B cell (primary cell): Measurements from ENCODE around the gene EIF4G2. TPM values are rescaled to one million over a fixed set of nuclear protein-coding genes. Genes with fewer than 3 reads are reported as not detected.
A peak's percentile ranks its signal among the peaks of the same experiment; 100 is the strongest.

Experiments used
- ATAC-seq: fragments of 200-7000 bp; cut with Tn5 transposase; one replicate; pipeline ENCODE4 v1.10.0; 2021; ENCODE audit warnings: low read depth, mild to moderate bottlenecking, moderate number of reproducible peaks, moderate library complexity
- CTCF ChIA-PET: fragments of 350-600 bp; sonication (Branson Sonifier 250); formaldehyde crosslinking; loops from one replicate; lab custom pipeline; 2021; ENCODE audit warnings: antibody characterized with exemption, inconsistent platforms; lab: Charles Lee
- POLR2A ChIA-PET: fragments of 350-600 bp; sonication (Branson Sonifier 250); formaldehyde crosslinking; loops from one replicate; lab custom pipeline; 2021; ENCODE audit warnings: antibody characterized with exemption; lab: Charles Lee
- DNase-seq: peaks from one replicate; pipeline ENCODE4 v3.0.0; 2013
- H2AFZ ChIP-seq: 2 replicates; pipeline ENCODE4 v1.6.1; 2012; ENCODE audit warnings: mild to moderate bottlenecking, low read depth, low read length; ENCODE audit not compliant: insufficient read depth, poor library complexity, severe bottlenecking
- H3K27ac ChIP-seq, 2 donors: 1 replicate in 1 of 2; 2 replicates in 1 of 2; pipeline ENCODE4 v1.5.1; 2012 to 2013; ENCODE audit warnings: low read length in 2 of 2, mild to moderate bottlenecking in 2 of 2, moderate library complexity in 1 of 2
- H3K27me3 ChIP-seq, 4 experiments: fragments of 200-600 bp in 1 of 4; sonication (generic) in 1 of 4; replicated peaks in 1 of 4; 1 replicate in 2 of 4; 2 replicates in 2 of 4; pipeline versions ENCODE4 v1.6.1 to v1.7.0; 2013 to 2016; ENCODE audit warnings: low read length in 3 of 4, mild to moderate bottlenecking in 2 of 4, mixed read lengths in 1 of 4, moderate library complexity in 1 of 4; ENCODE audit not compliant: insufficient read depth in 4 of 4, control insufficient read depth in 3 of 4; ENCODE audit errors: control extremely low read depth in 1 of 4
- H3K36me3 ChIP-seq, 2 experiments: replicated peaks in 1 of 2; 1 replicate in 1 of 2; 2 replicates in 1 of 2; pipeline versions ENCODE4 v1.6.1 to v1.7.1; 2013; ENCODE audit warnings: low read length in 1 of 2; ENCODE audit not compliant: insufficient read depth in 2 of 2, control insufficient read depth in 1 of 2; ENCODE audit errors: control extremely low read depth in 1 of 2, extremely low read depth in 1 of 2
- H3K4me1 ChIP-seq, 2 donors: fragments of 200-600 bp in 1 of 2; sonication (generic) in 1 of 2; 1 replicate in 1 of 2; 2 replicates in 1 of 2; pipeline versions ENCODE4 v1.5.1 to v1.6.1; 2013 to 2017; ENCODE audit warnings: low read length in 2 of 2; ENCODE audit not compliant: control insufficient read depth in 2 of 2, insufficient read depth in 2 of 2
- H3K4me2 ChIP-seq: replicated peaks from 2 replicates; pipeline ENCODE3; 2012; ENCODE audit warnings: mild to moderate bottlenecking, low read depth, low read length; ENCODE audit not compliant: poor library complexity, severe bottlenecking
- H3K4me3 ChIP-seq, 5 experiments: fragments of 200-600 bp in 1 of 5; sonication (generic) in 1 of 5; 1 replicate in 3 of 5; 2 replicates in 2 of 5; pipeline versions ENCODE4 v1.5.1 to v1.7.0; 2011 to 2016; ENCODE audit warnings: low read length in 4 of 5, mild to moderate bottlenecking in 4 of 5, low read depth in 2 of 5, control low read depth in 1 of 5, moderate library complexity in 1 of 5; ENCODE audit not compliant: insufficient read depth in 1 of 5; ENCODE audit errors: control extremely low read depth in 1 of 5, extremely low read depth in 1 of 5
- H3K79me2 ChIP-seq: fragments of 200-600 bp; sonication (generic); one replicate; pipeline ENCODE4 v1.6.0; 2016; ENCODE audit warnings: low read length; ENCODE audit not compliant: control insufficient read depth, insufficient read depth
- H3K9ac ChIP-seq: fragments of 200-600 bp; sonication (generic); 2 replicates; pipeline ENCODE4 v1.6.1; 2017; ENCODE audit warnings: mild to moderate bottlenecking, low read length, moderate library complexity
- H3K9me3 ChIP-seq, 3 donors: one replicate each; pipeline versions ENCODE4 v1.6.1 to v1.7.1; 2013; ENCODE audit warnings: low read length in 2 of 3; ENCODE audit not compliant: control insufficient read depth in 2 of 3, insufficient read depth in 1 of 3; ENCODE audit errors: control extremely low read depth in 1 of 3
- H4K20me1 ChIP-seq: 2 replicates; pipeline ENCODE4 v1.6.0; 2012; ENCODE audit warnings: mild to moderate bottlenecking, low read length; ENCODE audit not compliant: insufficient read depth, control insufficient read depth, poor library complexity, severe bottlenecking
- H3K27ac Mint-ChIP-seq: one replicate; pipeline ENCODE4 v1.8.0; 2021; ENCODE audit warnings: mixed read lengths
- H3K27me3 Mint-ChIP-seq: one replicate; pipeline ENCODE4 v1.8.0; 2021; ENCODE audit warnings: mixed read lengths
- H3K4me1 Mint-ChIP-seq: one replicate; pipeline ENCODE4 v1.8.0; 2021; ENCODE audit warnings: mixed read lengths
- H3K4me3 Mint-ChIP-seq: one replicate; pipeline ENCODE4 v1.8.0; 2021; ENCODE audit warnings: mixed read lengths
- H3K9me3 Mint-ChIP-seq: one replicate; pipeline ENCODE4 v1.8.0; 2022; ENCODE audit warnings: mixed read lengths; ENCODE audit not compliant: insufficient read depth
- EZH2 ChIP-seq: IDR thresholded peaks from 2 replicates; pipeline ENCODE4 v1.6.1; 2012; ENCODE audit warnings: borderline replicate concordance, low read depth, mild to moderate bottlenecking, moderate library complexity, low read length; ENCODE audit not compliant: insufficient read depth, poor library complexity, severe bottlenecking
- WGBS: methylation state at CpG from one replicate; pipeline ENCODE4 v1.1.5; 2013; ENCODE audit warnings: missing lambda C conversion rate; ENCODE audit not compliant: insufficient coverage; 5-methylcytosine and 5-hydroxymethylcytosine counted together
- intact Hi-C: fragments of 100-400 bp; cut with micrococcal nuclease; formaldehyde crosslinking; loops from one replicate; pipeline ENCODE4 v1.10.0; 2022
- polyA plus RNA-seq: library from polyadenylated mRNA; depleted of rRNA; stranded (reverse); fragments of >200 nt; gene quantifications from 2 replicates; pipeline ENCODE4 v1.2.3, GENCODE V29; 2012
- total RNA-seq, 2 donors: library from RNA; stranded (reverse); fragments of 120-200 nt in 1 of 2; gene quantifications; 1 replicate in 1 of 2; 2 replicates in 1 of 2; pipeline versions ENCODE4 v1.2.3 to v1.2.4, GENCODE V29; 2013 to 2022
- TF ChIP-seq, protein P1 (sequence below): fragments of 200-600 bp; IDR thresholded peaks from one replicate; pipeline ENCODE4 v1.8.0; 2022; ENCODE audit warnings: antibody characterized with exemption, mild to moderate bottlenecking

EIF4G2 gene
- total and polyA plus RNA-seq, 2 donors (not counting 1 experiment from before 2014, with no cell fraction given): 275 to 592 TPM

DNA sequence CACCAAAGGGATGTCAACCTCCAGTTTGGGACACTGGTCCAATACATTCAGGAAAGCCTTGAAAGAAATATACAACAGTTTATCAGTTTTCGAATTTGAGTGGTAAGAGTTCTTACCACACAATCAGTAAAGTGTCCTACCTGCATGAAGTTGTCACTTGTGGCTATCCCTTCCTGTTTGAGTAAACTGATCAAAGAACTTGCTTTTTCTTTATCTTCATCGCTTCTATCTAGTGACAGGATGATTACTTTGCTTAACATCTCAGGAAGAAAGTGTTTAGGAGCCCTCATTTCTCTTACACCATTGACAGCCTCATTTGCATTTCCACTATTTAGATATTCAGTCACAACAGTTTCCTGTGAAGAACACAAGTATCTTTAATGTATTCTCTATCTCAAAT, 8.4 kb downstream of the EIF4G2 start:
- H3K27ac ChIP-seq: peak overlapping the region in 1 of 2 donors; percentile 20
- ChIA-PET CTCF (interaction anchor here (1.3 to 5.4 kb wide), 3 partner anchors 7 to 134 kb away, joined by 3 to 39 read pairs (median 5); no protein-coding TSS in a partner anchor), POLR2A (interaction anchor here (1.7 kb wide), 1 partner anchor 9 kb away, joined by 5 read pairs; the partner anchor contains the start of gene EIF4G2)
- H3K79me2 ChIP-seq: peaks cover 17% of the 10 kb centered on the region
- DNase-seq (no peak), ATAC-seq (no peak)
- WGBS: 86% methylated on average over 1 of the region's 2 CpGs
- no peak overlapping the region for H3K4me3 ChIP-seq
- Mint-ChIP-seq H3K27ac (no peak overlapping the region), H3K27me3 (no peaks in the 10 kb centered on the region), H3K4me3 (no peak overlapping the region), H3K9me3 (no peaks in the 10 kb centered on the region), H3K4me1 (peaks cover 17% of the 10 kb centered on the region)
- no peak overlapping the region for H2AFZ ChIP-seq
- H3K9ac ChIP-seq: no peak overlapping the region
- H3K27me3 ChIP-seq: no peaks in the 10 kb centered on the region
- no peak overlapping the region for H3K4me2 ChIP-seq
- H3K36me3 ChIP-seq: peaks cover 30 to 96% of the 10 kb centered on the region in 2 experiments
- intact Hi-C loops: no loop called here
- H3K4me1 ChIP-seq: peaks cover 0 to 3% of the 10 kb centered on the region in 2 donors
- TF ChIP-seq, protein P1, sequence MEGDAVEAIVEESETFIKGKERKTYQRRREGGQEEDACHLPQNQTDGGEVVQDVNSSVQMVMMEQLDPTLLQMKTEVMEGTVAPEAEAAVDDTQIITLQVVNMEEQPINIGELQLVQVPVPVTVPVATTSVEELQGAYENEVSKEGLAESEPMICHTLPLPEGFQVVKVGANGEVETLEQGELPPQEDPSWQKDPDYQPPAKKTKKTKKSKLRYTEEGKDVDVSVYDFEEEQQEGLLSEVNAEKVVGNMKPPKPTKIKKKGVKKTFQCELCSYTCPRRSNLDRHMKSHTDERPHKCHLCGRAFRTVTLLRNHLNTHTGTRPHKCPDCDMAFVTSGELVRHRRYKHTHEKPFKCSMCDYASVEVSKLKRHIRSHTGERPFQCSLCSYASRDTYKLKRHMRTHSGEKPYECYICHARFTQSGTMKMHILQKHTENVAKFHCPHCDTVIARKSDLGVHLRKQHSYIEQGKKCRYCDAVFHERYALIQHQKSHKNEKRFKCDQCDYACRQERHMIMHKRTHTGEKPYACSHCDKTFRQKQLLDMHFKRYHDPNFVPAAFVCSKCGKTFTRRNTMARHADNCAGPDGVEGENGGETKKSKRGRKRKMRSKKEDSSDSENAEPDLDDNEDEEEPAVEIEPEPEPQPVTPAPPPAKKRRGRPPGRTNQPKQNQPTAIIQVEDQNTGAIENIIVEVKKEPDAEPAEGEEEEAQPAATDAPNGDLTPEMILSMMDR: no peak
- TF ChIP-seq EZH2: no peak
- no peaks in the 10 kb centered on the region for H3K9me3 ChIP-seq
- H4K20me1 ChIP-seq: peaks cover 27% of the 10 kb centered on the region

DNA sequence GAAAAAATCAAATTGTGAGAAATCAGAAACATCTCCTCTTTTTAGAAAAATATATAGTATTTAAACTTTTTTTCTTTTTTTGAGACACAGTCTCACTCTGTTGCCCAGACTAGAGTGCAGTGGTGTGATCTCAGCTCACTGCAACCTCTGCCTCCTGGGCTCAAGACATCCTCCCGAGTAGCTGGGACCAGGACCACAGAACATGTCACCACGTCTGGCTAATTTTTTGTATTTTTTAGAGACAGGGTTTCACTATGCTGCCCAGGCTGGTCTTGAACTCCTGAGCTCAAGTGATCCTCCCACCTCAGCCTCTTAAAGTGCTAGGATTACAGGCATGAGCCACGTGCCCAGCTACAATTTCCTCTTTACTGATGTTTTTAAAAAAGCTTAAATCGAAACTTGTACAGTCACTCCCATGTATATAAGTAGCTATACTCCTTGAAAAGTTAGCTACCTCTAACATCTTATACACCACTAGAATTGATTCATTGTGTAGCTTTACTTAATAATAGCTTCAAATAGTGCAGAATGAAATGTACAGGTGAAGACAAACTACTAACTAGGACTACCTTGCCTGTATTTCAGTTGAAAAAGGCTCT, 10.3 kb downstream of the EIF4G2 start:
- CTCF ChIA-PET: interaction anchor here (0.7 to 1.4 kb wide), 5 partner anchors 9 to 136 kb away, joined by 3 to 5 read pairs (median 3); no protein-coding TSS in a partner anchor
- Mint-ChIP-seq H3K4me1 (peaks cover 11% of the 10 kb centered on the region), H3K27me3 (no peaks in the 10 kb centered on the region), H3K9me3 (no peaks in the 10 kb centered on the region), H3K27ac (no peak overlapping the region), H3K4me3 (no peak overlapping the region)
- H3K36me3 ChIP-seq: peaks cover 28 to 78% of the 10 kb centered on the region in 2 experiments
- H3K27me3 ChIP-seq: no peaks in the 10 kb centered on the region
- no peak overlapping the region for H3K4me3 ChIP-seq
- ATAC-seq (no peak), DNase-seq (no peak)
- WGBS: 100% methylated on average over 1 of the region's 4 CpGs
- H3K27ac ChIP-seq: no peak overlapping the region
- H4K20me1 ChIP-seq: peaks cover 19% of the 10 kb centered on the region
- peaks cover 4 to 5% of the 10 kb centered on the region in 2 donors for H3K4me1 ChIP-seq
- peaks cover 6% of the 10 kb centered on the region for H3K79me2 ChIP-seq
- intact Hi-C loops: no loop called here
- no peak overlapping the region for H3K9ac ChIP-seq
- TF ChIP-seq, protein P1: no peak
- TF ChIP-seq EZH2: no peak
- POLR2A ChIA-PET: interaction anchor here (1.1 to 1.7 kb wide), 2 partner anchors 10 kb away, joined by 4 to 5 read pairs; partner anchors contain the start of gene EIF4G2
- H3K4me2 ChIP-seq: no peak overlapping the region
- no peaks in the 10 kb centered on the region for H3K9me3 ChIP-seq
- H2AFZ ChIP-seq: no peak overlapping the region
